GM10266 (cell line): ENCODE results near the gene CFAP90.

Source experiments
- DNase-seq: peaks from one replicate; pipeline ENCODE4 v3.0.0; 2012; ENCODE audit errors: extremely low spot score
- CTCF ChIP-seq: IDR thresholded peaks from 2 replicates; pipeline ENCODE4 v1.5.1; 2012; ENCODE audit warnings: mild to moderate bottlenecking, low read depth; ENCODE audit not compliant: control insufficient read depth, insufficient read depth; ENCODE audit errors: missing control alignments

Gene CFAP90

DNA sequence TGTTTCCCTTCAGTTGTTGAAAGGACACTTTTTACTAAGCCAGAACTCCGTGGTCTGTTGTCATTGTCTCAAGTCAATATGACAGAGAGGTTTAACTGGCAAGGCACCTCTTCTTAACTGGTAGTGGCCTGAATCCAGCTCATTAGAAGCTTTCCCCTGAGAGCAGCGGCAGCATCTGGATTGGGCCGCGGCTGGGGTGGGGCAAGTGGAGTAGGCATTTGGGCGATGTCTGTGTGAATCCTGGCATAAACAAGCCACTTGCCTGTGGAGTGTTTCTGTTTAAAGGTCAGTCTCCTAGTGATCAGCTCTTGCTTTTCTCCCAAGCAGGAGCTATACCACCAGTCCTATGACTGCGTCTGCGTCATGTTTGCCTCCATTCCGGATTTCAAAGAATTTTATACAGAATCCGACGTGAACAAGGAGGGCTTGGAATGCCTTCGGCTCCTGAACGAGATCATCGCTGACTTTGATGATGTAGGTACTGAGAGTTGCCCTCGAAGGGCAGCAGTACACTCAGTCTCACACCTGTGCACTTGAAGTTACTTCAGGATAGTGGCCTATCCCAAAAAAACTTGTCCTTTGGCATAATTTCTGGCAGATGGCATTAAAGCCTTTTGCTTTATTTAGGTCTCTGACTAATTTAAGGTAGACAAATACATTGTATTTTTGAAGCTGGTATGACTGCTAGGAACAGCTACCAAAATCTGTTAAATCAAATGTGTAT lies 48.9 kb downstream of the CFAP90 start:
- no peak for DNase-seq
- no peak for TF ChIP-seq CTCF

DNA sequence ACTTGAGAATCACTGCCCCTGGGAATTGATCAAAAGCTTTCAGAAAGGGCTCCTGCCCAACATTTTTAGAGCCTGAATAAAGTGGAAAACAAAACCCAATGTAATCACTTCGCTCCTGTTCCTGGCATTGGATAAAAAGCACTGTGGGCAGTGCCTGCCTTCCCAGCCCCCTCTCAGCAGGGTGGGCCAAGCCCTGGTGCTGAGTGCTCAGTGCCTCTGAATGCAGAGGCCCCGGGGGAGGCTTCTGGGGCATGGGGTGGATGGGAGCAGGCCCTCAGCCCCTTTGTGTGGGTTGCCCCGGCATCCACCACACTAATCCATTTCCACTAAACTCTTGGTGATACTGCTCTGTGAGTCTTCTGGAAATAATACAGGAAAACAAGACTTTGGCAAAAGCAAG lies 55.6 kb downstream of the CFAP90 start:
- TF ChIP-seq CTCF: no peak
- no peak for DNase-seq

- DNase-seq: peak; percentile 27
- TF ChIP-seq CTCF: no peak
Observed at GRCh38 chr5:7794823-7795222, 56.1 kb downstream of the CFAP90 start.

- peak; percentile 49 for DNase-seq
- TF ChIP-seq CTCF: no peak
Observed at GRCh38 chr5:7794311-7794710, 56.6 kb downstream of the CFAP90 start.

- TF ChIP-seq CTCF: no peak
Observed at GRCh38 chr5:7793895-7794294, 57.0 kb downstream of the CFAP90 start.

DNA sequence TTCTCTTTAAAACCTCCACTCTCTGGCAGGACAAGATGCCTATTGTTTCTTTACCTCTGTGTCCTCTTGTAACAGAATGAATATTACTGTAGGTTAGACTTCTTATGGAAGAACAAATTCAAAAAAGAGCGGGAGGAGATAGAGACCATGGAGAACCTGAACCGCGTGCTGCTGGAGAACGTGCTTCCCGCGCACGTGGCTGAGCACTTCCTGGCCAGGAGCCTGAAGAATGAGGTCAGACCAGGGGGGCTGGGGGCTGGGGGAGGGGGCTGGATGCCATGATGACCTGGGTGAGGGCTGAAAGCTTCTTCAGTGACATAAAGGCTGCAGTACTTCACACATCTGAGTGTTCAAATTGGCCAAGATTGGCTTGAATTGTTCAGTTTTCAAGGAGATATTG lies 61.4 kb downstream of the CFAP90 start:
- TF ChIP-seq CTCF: no peak
- no peak for DNase-seq

More at GRCh38 chr5:7793895-7794294, 57.0 kb downstream of the CFAP90 start:
- no peak for DNase-seq

DNA sequence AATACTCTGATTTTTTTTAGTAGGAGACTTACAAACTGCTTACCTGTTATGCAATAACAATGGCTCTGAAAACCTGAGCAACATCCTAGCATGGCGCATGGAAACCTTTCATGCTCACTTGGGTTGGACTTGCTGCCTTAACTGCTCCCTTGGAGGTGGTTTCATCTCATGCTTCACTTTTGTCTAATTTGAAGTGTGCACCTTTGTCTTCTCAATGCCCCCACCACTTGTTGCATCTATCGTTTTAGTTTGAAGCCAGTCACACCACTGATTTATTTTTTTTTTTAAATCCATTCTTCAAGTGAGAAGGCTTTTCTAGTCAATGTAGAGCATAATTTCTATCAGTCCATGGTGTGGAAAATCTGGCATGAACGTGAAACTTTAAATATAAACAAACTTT lies 63.2 kb downstream of the CFAP90 start:
- TF ChIP-seq CTCF: no peak
- DNase-seq: no peak
